GM19395 (cell line): ENCODE data around the gene ZNF664.

Experiments used
- ATAC-seq: cut with Tn5 transposase; IDR thresholded peaks from one replicate; pipeline ENCODE4 v1.9.1; 2021; ENCODE audit warnings: mild to moderate bottlenecking, moderate library complexity; ENCODE audit not compliant: unreplicated experiment

The ZNF664 gene

GRCh38 chr12:124049451-124050094 lies 76.6 kb downstream of the ZNF664 start:
- no peak for ATAC-seq

GRCh38 chr12:124053851-124054250 lies 80.8 kb downstream of the ZNF664 start:
- no peak for ATAC-seq

- no peak for ATAC-seq
Measured at GRCh38 chr12:124055066-124055465, 82.1 kb downstream of the ZNF664 start.

GRCh38 chr12:124057691-124058090 lies 84.7 kb downstream of the ZNF664 start:
- no peak for ATAC-seq

GRCh38 chr12:124059752-124060151 lies 86.7 kb downstream of the ZNF664 start:
- ATAC-seq: no peak
